ENCODE measurements around the gene CWC15.

Gene CWC15

GRCh38 chr11:94959179-94959578 is 14.2 kb downstream of the CWC15 start:
- no peak overlapping the region for H3K4me2 ChIP-seq (ENCODE audit: low read depth, low read length, poor library complexity, severe bottlenecking)
- no peak overlapping the region for H2AFZ ChIP-seq (ENCODE audit: low read depth, low read length, severe bottlenecking)
- H3K4me3 ChIP-seq (ENCODE audit: insufficient read depth, low read length, poor library complexity, severe bottlenecking): no peak overlapping the region
- no peak overlapping the region for H3K27ac ChIP-seq (ENCODE audit: low read depth, low read length)
- H3K27me3 ChIP-seq (ENCODE audit: low read length): no peaks in the 10 kb centered on the region
- H3K9me3 ChIP-seq (ENCODE audit: insufficient read depth, low read length): no peaks in the 10 kb centered on the region
- H3K79me2 ChIP-seq (ENCODE audit: insufficient read depth, low read length): no peaks in the 10 kb centered on the region
- H3K36me3 ChIP-seq (ENCODE audit: low read length): peaks cover 18% of the 10 kb centered on the region; the same call in 1 of the 2 replicates
- H3K9ac ChIP-seq (ENCODE audit: low read length): no peak overlapping the region
- H3F3A ChIP-seq (ENCODE audit: insufficient read depth): no peaks in the 10 kb centered on the region
- no peaks in the 10 kb centered on the region for H4K20me1 ChIP-seq (ENCODE audit: low read depth, low read length)
- no peaks in the 10 kb centered on the region for H3K9me2 ChIP-seq (replicated peaks; ENCODE audit: insufficient read depth, low read length)
- TF ChIP-seq EZH2phosphoT487 (conservative IDR thresholded peaks at IDR 0.05; ENCODE audit: low read length) (no peak), CTCF (IDR thresholded peaks at IDR 0.05; ENCODE audit: insufficient read depth, low read length, poor library complexity, severe bottlenecking) (no peak)

- Histone ChIP-seq H2AFZ (ENCODE audit: low read depth, low read length, severe bottlenecking) (no peak overlapping the region), H3K9ac (ENCODE audit: low read length) (no peak overlapping the region)
Measured at GRCh38 chr11:94958121-94958696, 15.1 kb downstream of the CWC15 start.

GRCh38 chr11:94956963-94957362 is 16.4 kb downstream of the CWC15 start:
- Histone ChIP-seq H3K79me2 (ENCODE audit: insufficient read depth, low read length) (no peaks in the 10 kb centered on the region), H3K27me3 (ENCODE audit: low read length) (no peaks in the 10 kb centered on the region), H3K9me2 (replicated peaks; ENCODE audit: insufficient read depth, low read length) (no peaks in the 10 kb centered on the region), H3K4me3 (ENCODE audit: insufficient read depth, low read length, poor library complexity, severe bottlenecking) (no peak overlapping the region), H3F3A (ENCODE audit: insufficient read depth) (no peaks in the 10 kb centered on the region), H3K36me3 (ENCODE audit: low read length) (0 out of 2 replicates have a peak, but pooled peaks cover 3% of the 10 kb centered on the region), H4K20me1 (ENCODE audit: low read depth, low read length) (no peaks in the 10 kb centered on the region), H3K27ac (ENCODE audit: low read depth, low read length) (no peak overlapping the region), H3K9me3 (ENCODE audit: insufficient read depth, low read length) (no peaks in the 10 kb centered on the region), H2AFZ (ENCODE audit: low read depth, low read length, severe bottlenecking) (no peak overlapping the region), H3K9ac (ENCODE audit: low read length) (no peak overlapping the region), H3K4me2 (ENCODE audit: low read depth, low read length, poor library complexity, severe bottlenecking) (no peak overlapping the region)
- TF ChIP-seq CTCF (IDR thresholded peaks at IDR 0.05; ENCODE audit: insufficient read depth, low read length, poor library complexity, severe bottlenecking) (no peak), EZH2phosphoT487 (conservative IDR thresholded peaks at IDR 0.05; ENCODE audit: low read length) (no peak)

More at GRCh38 chr11:94958121-94958696, 15.1 kb downstream of the CWC15 start:
- Histone ChIP-seq H3K9me3 (ENCODE audit: insufficient read depth, low read length) (no peaks in the 10 kb centered on the region), H3K27ac (ENCODE audit: low read depth, low read length) (no peak overlapping the region), H3K79me2 (ENCODE audit: insufficient read depth, low read length) (no peaks in the 10 kb centered on the region), H3F3A (ENCODE audit: insufficient read depth) (no peaks in the 10 kb centered on the region), H3K27me3 (ENCODE audit: low read length) (no peaks in the 10 kb centered on the region), H4K20me1 (ENCODE audit: low read depth, low read length) (no peaks in the 10 kb centered on the region), H3K36me3 (ENCODE audit: low read length) (peaks cover 12% of the 10 kb centered on the region; the same call in 1 of the 2 replicates), H3K9me2 (replicated peaks; ENCODE audit: insufficient read depth, low read length) (no peaks in the 10 kb centered on the region), H3K4me2 (ENCODE audit: low read depth, low read length, poor library complexity, severe bottlenecking) (no peak overlapping the region), H3K4me3 (ENCODE audit: insufficient read depth, low read length, poor library complexity, severe bottlenecking) (no peak overlapping the region)
- no peak for TF ChIP-seq CTCF (IDR thresholded peaks at IDR 0.05; ENCODE audit: insufficient read depth, low read length, poor library complexity, severe bottlenecking)
- no peak for TF ChIP-seq EZH2phosphoT487 (conservative IDR thresholded peaks at IDR 0.05; ENCODE audit: low read length)
